ENCODE results near the gene ZNF813. TPM values are rescaled to one million over a fixed set of nuclear protein-coding genes. Genes with fewer than 3 reads are reported as not detected.
"Not testable (repeated sequence)": the region's sequence is repeated elsewhere in the genome, so short reads cannot be mapped to it uniquely, and the experiment has no call there.

Gene ZNF813
- total RNA-seq, 1 experiment from 2014 or later: 3.5 TPM

DNA sequence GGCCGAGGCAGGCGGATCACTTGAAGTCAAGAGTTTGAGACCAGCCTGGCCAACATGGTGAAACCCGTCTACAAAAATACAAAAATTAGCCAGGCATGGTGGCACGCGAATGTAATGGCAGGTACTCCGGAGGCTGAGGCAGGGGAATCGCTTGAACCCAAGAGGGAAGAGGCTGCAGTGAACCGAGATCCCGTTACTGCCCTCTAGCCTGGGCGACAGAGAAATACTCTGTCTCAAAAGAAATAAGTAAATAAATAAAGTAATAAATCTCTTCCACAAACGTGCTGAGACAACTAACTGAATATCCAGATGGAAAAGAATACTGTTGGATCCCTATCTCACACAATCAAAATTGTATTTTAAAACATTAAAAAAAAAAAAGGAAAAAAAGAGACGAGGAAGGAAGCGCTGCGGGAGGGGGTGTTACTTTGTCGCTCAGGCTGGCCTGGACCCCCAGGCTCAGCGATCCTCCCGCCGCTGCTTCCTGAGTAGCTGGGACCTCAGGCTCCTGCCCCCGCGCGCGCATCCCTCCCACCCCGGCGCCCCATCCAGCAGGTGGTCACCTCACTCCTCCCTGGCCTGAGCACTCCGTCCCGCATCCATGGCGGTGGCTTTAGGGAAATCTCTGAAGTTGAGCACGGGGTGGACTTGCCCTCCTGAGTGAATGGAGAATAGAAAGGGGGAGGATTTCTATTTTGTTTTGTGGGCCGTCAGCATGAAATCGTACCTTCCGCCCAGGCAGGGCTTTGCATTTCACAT, 628 bp upstream of the ZNF813 start:
- Histone ChIP-seq H3K27me3 (ENCODE audit: low read length) (no peaks in the 10 kb centered on the region), H3K4me1 (ENCODE audit: insufficient read depth, low read length) (no peaks in the 10 kb centered on the region), H3K27ac (ENCODE audit: low read length) (no peak overlapping the region), H3K36me3 (ENCODE audit: low read depth, low read length) (peaks cover 2% of the 10 kb centered on the region; the same call in 1 of the 2 replicates), H2AFZ (ENCODE audit: low read length) (peak overlapping the region; percentile 98), H3K9me2 (replicated peaks; ENCODE audit: low read length) (no peaks in the 10 kb centered on the region), H3K4me2 (ENCODE audit: low read length) (peak overlapping the region; percentile 96), H3K79me2 (ENCODE audit: low read length) (no peaks in the 10 kb centered on the region), H3K9me3 (ENCODE audit: low read length) (peaks cover 6% of the 10 kb centered on the region), H4K20me1 (ENCODE audit: low read length) (no peaks in the 10 kb centered on the region), H3K4me3 (ENCODE audit: low read length) (peak overlapping the region; percentile 88), H3F3A (ENCODE audit: low read length, unreplicated experiment) (no peaks in the 10 kb centered on the region), H3K9ac (ENCODE audit: low read length) (no peak overlapping the region)
- no peak for DNase-seq
- ChIA-PET POLR2A (ENCODE audit: unreplicated experiment) (no interaction called here), CTCF (no interaction called here)
- TF ChIP-seq EZH2 (IDR thresholded peaks at IDR 0.05; ENCODE audit: low read length, unreplicated experiment): no peak
- no peak for TF ChIP-seq EZH2phosphoT487 (IDR thresholded peaks at IDR 0.05; ENCODE audit: borderline replicate concordance, low read length)
- TF ChIP-seq, protein P1, sequence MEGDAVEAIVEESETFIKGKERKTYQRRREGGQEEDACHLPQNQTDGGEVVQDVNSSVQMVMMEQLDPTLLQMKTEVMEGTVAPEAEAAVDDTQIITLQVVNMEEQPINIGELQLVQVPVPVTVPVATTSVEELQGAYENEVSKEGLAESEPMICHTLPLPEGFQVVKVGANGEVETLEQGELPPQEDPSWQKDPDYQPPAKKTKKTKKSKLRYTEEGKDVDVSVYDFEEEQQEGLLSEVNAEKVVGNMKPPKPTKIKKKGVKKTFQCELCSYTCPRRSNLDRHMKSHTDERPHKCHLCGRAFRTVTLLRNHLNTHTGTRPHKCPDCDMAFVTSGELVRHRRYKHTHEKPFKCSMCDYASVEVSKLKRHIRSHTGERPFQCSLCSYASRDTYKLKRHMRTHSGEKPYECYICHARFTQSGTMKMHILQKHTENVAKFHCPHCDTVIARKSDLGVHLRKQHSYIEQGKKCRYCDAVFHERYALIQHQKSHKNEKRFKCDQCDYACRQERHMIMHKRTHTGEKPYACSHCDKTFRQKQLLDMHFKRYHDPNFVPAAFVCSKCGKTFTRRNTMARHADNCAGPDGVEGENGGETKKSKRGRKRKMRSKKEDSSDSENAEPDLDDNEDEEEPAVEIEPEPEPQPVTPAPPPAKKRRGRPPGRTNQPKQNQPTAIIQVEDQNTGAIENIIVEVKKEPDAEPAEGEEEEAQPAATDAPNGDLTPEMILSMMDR (conservative IDR thresholded peaks at IDR 0.05; ENCODE audit: low read depth, low read length): no peak; the same call in 1 of the 2 replicates
- intact Hi-C loops (cut with micrococcal nuclease): loop anchor here (1.0 to 5.0 kb wide), 2 partner anchors 35 to 78 kb away; partner anchors contain the start of gene ZNF761
- TSS peak; percentile 55 for BruUV-seq (replicated peaks)
- ATAC-seq: peak; percentile 37

DNA sequence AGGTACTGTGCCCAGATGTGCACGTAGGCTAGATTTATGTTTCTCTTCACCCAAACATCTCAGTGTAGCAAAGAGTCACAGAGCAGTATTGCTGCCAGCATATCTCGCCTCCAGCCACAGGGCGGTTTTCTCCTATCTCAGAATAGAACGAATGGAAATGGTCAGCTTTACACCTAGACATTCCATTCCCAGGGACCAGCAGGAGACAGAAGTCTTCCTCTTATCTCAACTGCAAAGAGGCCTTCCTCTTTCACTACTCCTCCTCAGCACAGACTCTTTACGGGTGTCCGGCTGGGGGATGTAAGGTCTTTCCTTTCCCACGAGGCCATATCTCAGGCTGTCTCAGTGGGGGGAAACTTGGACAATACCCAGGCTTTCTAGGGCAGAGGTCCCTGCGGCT, 1.1 kb downstream of the ZNF813 start:
- H3K79me2 ChIP-seq (ENCODE audit: low read length); H3K27me3 ChIP-seq (ENCODE audit: low read length); CTCF ChIA-PET; H3K4me1 ChIP-seq (ENCODE audit: insufficient read depth, low read length); ATAC-seq; H3K36me3 ChIP-seq (ENCODE audit: low read depth, low read length); H3K9me3 ChIP-seq (ENCODE audit: low read length); H3K27ac ChIP-seq (ENCODE audit: low read length); H3K9me2 ChIP-seq (replicated peaks; ENCODE audit: low read length); DNase-seq; H4K20me1 ChIP-seq (ENCODE audit: low read length); H2AFZ ChIP-seq (ENCODE audit: low read length); POLR2A ChIA-PET (ENCODE audit: unreplicated experiment); H3F3A ChIP-seq (ENCODE audit: low read length, unreplicated experiment): not testable (repeated sequence)
- intact Hi-C loops (cut with micrococcal nuclease): loop anchor here (5.0 kb wide), 1 partner anchor 36 kb away; the partner anchor contains the start of gene ZNF761
- Histone ChIP-seq H3K4me3 (ENCODE audit: low read length) (peak overlapping the region; percentile 88), H3K9ac (ENCODE audit: low read length) (peak overlapping the region; percentile 82), H3K4me2 (ENCODE audit: low read length) (peak overlapping the region; percentile 96)
- TSS peak; percentile 59 for BruUV-seq (replicated peaks)

DNA sequence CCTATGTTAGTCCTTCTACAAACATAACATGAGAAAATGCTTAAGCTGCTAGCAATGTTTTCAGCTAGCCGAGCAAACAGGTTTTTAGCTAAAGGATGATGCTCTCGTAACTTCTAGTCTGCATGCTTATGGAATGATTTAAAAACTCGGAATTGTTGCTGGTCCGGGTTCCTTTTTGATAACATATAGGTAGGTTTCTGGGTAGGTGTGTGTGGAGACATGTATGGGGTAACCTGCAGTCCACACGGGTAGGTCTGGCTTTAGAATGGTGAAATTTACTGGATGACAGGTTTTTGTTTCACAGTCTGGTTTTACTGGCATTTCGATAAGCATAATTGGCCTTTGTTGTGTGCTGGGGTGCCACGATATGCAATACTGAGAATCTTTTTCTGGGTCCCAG, 4.4 kb downstream of the ZNF813 start:
- Histone ChIP-seq H3K4me2 (ENCODE audit: low read length) (no peak overlapping the region), H3K9me2 (replicated peaks; ENCODE audit: low read length) (no peaks in the 10 kb centered on the region), H2AFZ (ENCODE audit: low read length) (no peak overlapping the region), H3K9ac (ENCODE audit: low read length) (no peak overlapping the region), H3K4me1 (ENCODE audit: insufficient read depth, low read length) (no peaks in the 10 kb centered on the region), H4K20me1 (ENCODE audit: low read length) (no peaks in the 10 kb centered on the region), H3K9me3 (ENCODE audit: low read length) (no peaks in the 10 kb centered on the region), H3K79me2 (ENCODE audit: low read length) (no peaks in the 10 kb centered on the region), H3K27me3 (ENCODE audit: low read length) (no peaks in the 10 kb centered on the region), H3F3A (ENCODE audit: low read length, unreplicated experiment) (no peaks in the 10 kb centered on the region), H3K4me3 (ENCODE audit: low read length) (no peak overlapping the region), H3K36me3 (ENCODE audit: low read depth, low read length) (peaks cover 17% of the 10 kb centered on the region), H3K27ac (ENCODE audit: low read length) (no peak overlapping the region)
- TF ChIP-seq, protein P1 (conservative IDR thresholded peaks at IDR 0.05; ENCODE audit: low read depth, low read length): no peak
- no peak for TF ChIP-seq EZH2phosphoT487 (IDR thresholded peaks at IDR 0.05; ENCODE audit: borderline replicate concordance, low read length)
- ChIA-PET CTCF (no interaction called here), POLR2A (ENCODE audit: unreplicated experiment) (no interaction called here)
- DNase-seq (no peak), ATAC-seq (no peak)
- no TSS peak for BruUV-seq (replicated peaks)
- intact Hi-C loops (cut with micrococcal nuclease): no loop called here

DNA sequence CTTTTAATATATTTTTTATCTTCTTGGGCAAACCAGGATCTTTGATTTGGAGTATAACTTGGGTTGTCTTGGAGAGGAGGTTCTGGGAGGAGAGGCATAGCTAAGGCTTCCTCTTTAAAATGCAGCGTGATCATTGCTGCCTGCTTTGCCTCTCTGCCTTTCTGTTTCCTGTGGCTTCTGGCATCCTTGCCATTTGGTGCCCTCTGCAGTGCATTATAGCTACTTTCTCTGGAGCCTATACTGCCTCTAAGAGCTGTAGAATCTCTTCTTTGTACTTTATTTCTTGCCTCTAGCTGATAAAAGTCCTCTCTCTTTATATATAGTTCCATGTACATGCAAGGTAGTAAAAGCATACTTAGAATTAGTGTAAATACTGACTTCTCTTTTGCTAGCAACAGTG, 7.3 kb downstream of the ZNF813 start:
- H3K4me3 ChIP-seq (ENCODE audit: low read length); intact Hi-C loops (cut with micrococcal nuclease); H3K9me3 ChIP-seq (ENCODE audit: low read length); H3K9me2 ChIP-seq (replicated peaks; ENCODE audit: low read length); H3K27ac ChIP-seq (ENCODE audit: low read length); H3K4me1 ChIP-seq (ENCODE audit: insufficient read depth, low read length); BruUV-seq (replicated peaks); H3K27me3 ChIP-seq (ENCODE audit: low read length); DNase-seq; H3K9ac ChIP-seq (ENCODE audit: low read length); H4K20me1 ChIP-seq (ENCODE audit: low read length); H3K4me2 ChIP-seq (ENCODE audit: low read length); POLR2A ChIA-PET (ENCODE audit: unreplicated experiment); H3F3A ChIP-seq (ENCODE audit: low read length, unreplicated experiment); H2AFZ ChIP-seq (ENCODE audit: low read length); H3K79me2 ChIP-seq (ENCODE audit: low read length); ATAC-seq: not testable (repeated sequence)
- H3K36me3 ChIP-seq (ENCODE audit: low read depth, low read length): peaks cover 33% of the 10 kb centered on the region
- CTCF ChIA-PET: interaction anchor here (0.6 kb wide), 1 partner anchor 60 kb away, joined by 4 read pairs; no protein-coding TSS in a partner anchor

DNA sequence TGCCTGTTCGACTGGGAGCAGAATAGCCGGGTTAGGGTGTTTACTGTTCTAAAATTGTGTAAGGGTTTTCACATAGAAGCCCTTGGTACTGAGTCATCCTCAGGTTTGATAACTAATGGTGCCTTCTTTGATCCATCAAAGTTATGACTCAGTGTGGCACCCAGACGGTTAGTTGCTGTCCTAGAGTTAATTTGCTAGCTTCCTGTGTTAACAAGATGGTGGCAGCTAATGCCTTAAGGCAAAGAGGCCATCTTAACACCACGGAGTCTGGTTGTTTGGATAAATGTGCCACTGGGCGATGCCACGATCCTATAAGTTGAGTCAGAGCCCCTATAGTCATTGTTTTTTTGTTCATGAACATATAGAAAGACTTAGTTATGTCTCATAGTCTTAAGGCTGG, 7.9 kb downstream of the ZNF813 start:
- H3F3A ChIP-seq (ENCODE audit: low read length, unreplicated experiment); H4K20me1 ChIP-seq (ENCODE audit: low read length); H3K9ac ChIP-seq (ENCODE audit: low read length); DNase-seq; ATAC-seq; H3K9me2 ChIP-seq (replicated peaks; ENCODE audit: low read length); POLR2A ChIA-PET (ENCODE audit: unreplicated experiment); H3K27me3 ChIP-seq (ENCODE audit: low read length); BruUV-seq (replicated peaks); intact Hi-C loops (cut with micrococcal nuclease); H3K9me3 ChIP-seq (ENCODE audit: low read length); H3K4me3 ChIP-seq (ENCODE audit: low read length); H3K4me1 ChIP-seq (ENCODE audit: insufficient read depth, low read length); H3K27ac ChIP-seq (ENCODE audit: low read length); H3K79me2 ChIP-seq (ENCODE audit: low read length); H2AFZ ChIP-seq (ENCODE audit: low read length); H3K4me2 ChIP-seq (ENCODE audit: low read length): not testable (repeated sequence)
- CTCF ChIA-PET: interaction anchor here (0.6 kb wide), 1 partner anchor 61 kb away, joined by 4 read pairs; no protein-coding TSS in a partner anchor
- peaks cover 39% of the 10 kb centered on the region for H3K36me3 ChIP-seq (ENCODE audit: low read depth, low read length)

Data from PC-3 (cell line).